C4-2B (cell line): Measurements from ENCODE around the gene CHD3.

Source experiments
- CTCF ChIP-seq: fragments of 450-650 bp; conservative IDR thresholded peaks from 2 replicates; pipeline ENCODE4 v1.5.1; 2017; ENCODE audit warnings: mild to moderate bottlenecking
- ZFX ChIP-seq: fragments of 450-650 bp; IDR thresholded peaks from 2 replicates; pipeline ENCODE4 v1.6.1; 2017

DNA sequence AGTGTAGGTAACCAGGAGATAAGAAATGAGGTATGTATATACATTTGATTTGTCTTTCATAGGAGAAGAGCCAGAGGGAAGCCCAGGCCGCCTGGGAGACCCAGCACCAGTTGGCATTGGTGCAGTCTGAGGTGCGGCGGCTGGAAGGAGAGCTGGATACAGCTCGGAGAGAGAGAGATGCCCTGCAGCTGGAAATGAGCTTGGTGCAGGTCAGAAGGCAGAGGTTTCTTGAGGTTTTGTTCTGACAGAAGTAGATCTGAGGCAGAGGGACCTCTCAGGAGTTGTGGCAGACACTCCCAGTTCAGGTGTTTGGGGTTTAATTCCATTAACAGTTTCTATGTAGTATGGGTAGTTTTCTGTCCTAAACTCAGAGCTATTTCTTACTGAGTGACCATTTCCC lies 51.4 kb downstream of the CHD3 start:
- TF ChIP-seq CTCF, result no peak
- no peak for TF ChIP-seq ZFX
